MM.1S (cell line): ENCODE data around the gene PSD2.

Experiments
- DNase-seq: peaks from one replicate; pipeline ENCODE4 v3.0.0-alpha.2; 2015
- H2AFZ ChIP-seq: fragments of 300-600 bp; sonication (generic); 2 replicates; pipeline ENCODE4 v1.6.0; 2016; ENCODE audit warnings: antibody characterized with exemption, low read length
- H3F3A ChIP-seq: fragments of 300-600 bp; sonication (generic); 2 replicates; pipeline ENCODE4 v1.6.1; 2016; ENCODE audit warnings: mild to moderate bottlenecking, antibody characterized with exemption, low read length, moderate library complexity, mixed read lengths; ENCODE audit not compliant: insufficient read depth
- H3K27ac ChIP-seq: fragments of 300-600 bp; sonication (generic); 2 replicates; pipeline ENCODE4 v1.5.1; 2016; ENCODE audit warnings: mild to moderate bottlenecking, low read length
- H3K27me3 ChIP-seq: fragments of 300-600 bp; sonication (generic); replicated peaks from 2 replicates; pipeline ENCODE4 v1.6.0; 2016; ENCODE audit warnings: low read length; ENCODE audit not compliant: insufficient read depth
- H3K36me3 ChIP-seq: fragments of 300-600 bp; sonication (generic); replicated peaks from 2 replicates; pipeline ENCODE4 v1.6.1; 2016; ENCODE audit warnings: mild to moderate bottlenecking, low read length, mixed read lengths; ENCODE audit not compliant: insufficient read depth
- H3K4me1 ChIP-seq: fragments of 300-600 bp; sonication (generic); 2 replicates; pipeline ENCODE4 v1.6.1; 2016; ENCODE audit warnings: low read length, mixed read lengths
- H3K4me2 ChIP-seq: fragments of 300-600 bp; sonication (generic); 2 replicates; pipeline ENCODE4 v1.6.0; 2016; ENCODE audit warnings: low read depth, low read length
- H3K4me3 ChIP-seq: fragments of 300-600 bp; sonication (generic); 2 replicates; pipeline ENCODE4 v1.5.1; 2016; ENCODE audit warnings: low read length, mixed read lengths
- H3K79me2 ChIP-seq: fragments of 300-600 bp; sonication (generic); 2 replicates; pipeline ENCODE4 v1.6.1; 2016; ENCODE audit warnings: mixed run types, low read length, mixed read lengths
- H3K9ac ChIP-seq: fragments of 300-600 bp; sonication (generic); 2 replicates; pipeline ENCODE4 v1.6.1; 2016; ENCODE audit warnings: low read length, mixed read lengths
- H3K9me2 ChIP-seq: fragments of 300-600 bp; sonication (generic); replicated peaks from 2 replicates; pipeline ENCODE4 v1.6.1; 2016; ENCODE audit warnings: mild to moderate bottlenecking, low read length, mixed read lengths; ENCODE audit not compliant: insufficient read depth
- H3K9me3 ChIP-seq: fragments of 300-600 bp; sonication (generic); replicated peaks from 2 replicates; pipeline ENCODE4 v1.6.1; 2016; ENCODE audit warnings: mild to moderate bottlenecking, low read length, mixed read lengths; ENCODE audit not compliant: insufficient read depth
- H4K20me1 ChIP-seq: fragments of 300-600 bp; sonication (generic); 2 replicates; pipeline ENCODE4 v1.6.1; 2016; ENCODE audit warnings: mild to moderate bottlenecking, low read length, moderate library complexity, mixed read lengths; ENCODE audit not compliant: insufficient read depth
- EZH2 ChIP-seq: fragments of 300-600 bp; sonication (generic); optimal IDR thresholded peaks from 2 replicates; pipeline ENCODE3; 2017; ENCODE audit warnings: low read depth, mild to moderate bottlenecking, antibody characterized with exemption, low read length, mixed read lengths
- EZH2phosphoT487 ChIP-seq: fragments of 300-600 bp; sonication (generic); IDR thresholded peaks from 2 replicates; pipeline ENCODE4 v1.6.1; 2018; ENCODE audit warnings: antibody characterized with exemption, low read length
- TF ChIP-seq, protein P1 (sequence below): fragments of 300-600 bp; sonication (generic); IDR thresholded peaks from 2 replicates; pipeline ENCODE4 v1.5.1; 2016; ENCODE audit warnings: antibody characterized with exemption, low read length, mixed read lengths

The PSD2 gene

DNA sequence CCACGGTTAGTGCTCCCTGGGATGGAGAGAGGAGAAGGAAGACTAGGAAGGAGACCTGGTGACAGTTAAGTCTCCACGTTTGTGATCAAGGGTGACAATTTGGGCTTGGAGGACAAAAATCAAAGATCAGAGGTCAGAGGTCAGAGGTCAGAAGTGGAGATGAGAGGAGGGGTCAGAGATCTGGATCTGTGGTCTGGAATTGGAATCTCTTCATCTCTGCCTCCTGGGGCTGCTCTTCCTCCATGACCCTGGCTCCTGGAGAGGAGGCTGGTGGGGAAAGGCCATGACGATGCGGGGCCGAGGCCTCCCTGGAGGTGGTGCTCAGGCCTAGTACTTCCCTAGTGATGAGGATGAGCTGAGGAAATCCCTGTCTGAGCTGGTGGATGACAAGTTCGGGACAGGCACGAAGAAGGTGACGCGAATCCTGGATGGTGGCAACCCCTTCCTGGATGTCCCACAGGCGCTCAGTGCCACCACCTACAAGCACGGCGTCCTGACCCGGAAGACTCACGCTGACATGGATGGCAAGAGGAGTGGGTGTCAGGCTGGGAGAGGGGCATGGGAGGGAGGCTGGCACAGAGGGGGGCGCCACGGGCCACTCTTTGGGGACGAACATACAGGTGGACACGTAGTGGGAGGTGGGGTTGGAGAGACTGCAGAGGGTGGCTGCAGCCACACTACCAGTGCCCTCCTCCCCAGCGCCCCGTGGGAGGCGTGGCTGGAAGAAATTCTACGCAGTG is 41.0 kb downstream of the PSD2 start:
- Histone ChIP-seq H2AFZ (no peak overlapping the region), H3K9ac (no peak overlapping the region), H3K9me3 (no peaks in the 10 kb centered on the region), H3K9me2 (no peaks in the 10 kb centered on the region), H3K27me3 (peaks cover 18% of the 10 kb centered on the region), H3K36me3 (no peaks in the 10 kb centered on the region), H3F3A (no peaks in the 10 kb centered on the region), H4K20me1 (no peaks in the 10 kb centered on the region), H3K79me2 (no peaks in the 10 kb centered on the region), H3K4me1 (no peaks in the 10 kb centered on the region), H3K4me2 (no peak overlapping the region), H3K27ac (no peak overlapping the region), H3K4me3 (no peak overlapping the region)
- TF ChIP-seq, protein P1, sequence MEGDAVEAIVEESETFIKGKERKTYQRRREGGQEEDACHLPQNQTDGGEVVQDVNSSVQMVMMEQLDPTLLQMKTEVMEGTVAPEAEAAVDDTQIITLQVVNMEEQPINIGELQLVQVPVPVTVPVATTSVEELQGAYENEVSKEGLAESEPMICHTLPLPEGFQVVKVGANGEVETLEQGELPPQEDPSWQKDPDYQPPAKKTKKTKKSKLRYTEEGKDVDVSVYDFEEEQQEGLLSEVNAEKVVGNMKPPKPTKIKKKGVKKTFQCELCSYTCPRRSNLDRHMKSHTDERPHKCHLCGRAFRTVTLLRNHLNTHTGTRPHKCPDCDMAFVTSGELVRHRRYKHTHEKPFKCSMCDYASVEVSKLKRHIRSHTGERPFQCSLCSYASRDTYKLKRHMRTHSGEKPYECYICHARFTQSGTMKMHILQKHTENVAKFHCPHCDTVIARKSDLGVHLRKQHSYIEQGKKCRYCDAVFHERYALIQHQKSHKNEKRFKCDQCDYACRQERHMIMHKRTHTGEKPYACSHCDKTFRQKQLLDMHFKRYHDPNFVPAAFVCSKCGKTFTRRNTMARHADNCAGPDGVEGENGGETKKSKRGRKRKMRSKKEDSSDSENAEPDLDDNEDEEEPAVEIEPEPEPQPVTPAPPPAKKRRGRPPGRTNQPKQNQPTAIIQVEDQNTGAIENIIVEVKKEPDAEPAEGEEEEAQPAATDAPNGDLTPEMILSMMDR: no peak
- TF ChIP-seq EZH2phosphoT487 (no peak), EZH2 (no peak)
- DNase-seq: no peak

DNA sequence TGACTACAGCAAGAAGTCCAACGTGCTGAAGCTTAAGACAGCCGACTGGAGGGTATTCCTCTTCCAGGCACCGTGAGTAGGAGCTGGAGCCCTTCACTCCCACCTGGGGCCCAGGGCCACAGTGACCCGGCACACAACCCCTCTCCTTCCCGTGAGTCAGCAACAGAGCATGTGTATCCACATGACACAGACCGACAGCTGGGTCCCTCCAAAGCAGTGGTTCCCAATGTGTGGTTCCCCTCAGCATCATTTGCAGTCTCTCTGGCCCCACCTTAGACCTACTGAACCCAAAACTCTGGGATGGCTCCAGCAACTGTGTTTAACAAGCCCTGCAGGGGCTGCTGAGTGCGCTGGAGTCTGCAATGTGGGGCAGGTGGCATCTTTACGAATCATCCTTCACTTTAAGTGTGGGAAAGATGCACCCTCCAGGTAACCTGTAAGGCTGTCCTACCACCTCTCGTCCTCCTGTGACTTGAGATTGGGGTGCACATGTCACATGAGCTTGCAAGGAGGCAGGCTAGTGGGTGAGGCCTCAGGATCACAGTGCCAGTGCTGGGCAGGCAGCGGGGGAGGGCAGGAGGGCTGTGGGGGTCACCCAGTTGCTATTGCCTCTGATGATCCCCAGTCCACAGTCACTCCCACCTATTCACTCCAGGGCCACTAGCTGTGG is 42.2 kb downstream of the PSD2 start:
- Histone ChIP-seq H3K36me3 (no peaks in the 10 kb centered on the region), H3K27ac (no peak overlapping the region), H3K9ac (no peak overlapping the region), H2AFZ (no peak overlapping the region), H3K4me3 (no peak overlapping the region), H3F3A (no peaks in the 10 kb centered on the region), H3K4me1 (no peaks in the 10 kb centered on the region), H4K20me1 (no peaks in the 10 kb centered on the region), H3K9me2 (no peaks in the 10 kb centered on the region), H3K9me3 (no peaks in the 10 kb centered on the region), H3K79me2 (no peaks in the 10 kb centered on the region), H3K27me3 (peaks cover 18% of the 10 kb centered on the region; the same call in 1 of the 2 replicates), H3K4me2 (no peak overlapping the region)
- DNase-seq: no peak
- TF ChIP-seq EZH2phosphoT487 (no peak), EZH2 (no peak)
- TF ChIP-seq, protein P1: no peak

DNA sequence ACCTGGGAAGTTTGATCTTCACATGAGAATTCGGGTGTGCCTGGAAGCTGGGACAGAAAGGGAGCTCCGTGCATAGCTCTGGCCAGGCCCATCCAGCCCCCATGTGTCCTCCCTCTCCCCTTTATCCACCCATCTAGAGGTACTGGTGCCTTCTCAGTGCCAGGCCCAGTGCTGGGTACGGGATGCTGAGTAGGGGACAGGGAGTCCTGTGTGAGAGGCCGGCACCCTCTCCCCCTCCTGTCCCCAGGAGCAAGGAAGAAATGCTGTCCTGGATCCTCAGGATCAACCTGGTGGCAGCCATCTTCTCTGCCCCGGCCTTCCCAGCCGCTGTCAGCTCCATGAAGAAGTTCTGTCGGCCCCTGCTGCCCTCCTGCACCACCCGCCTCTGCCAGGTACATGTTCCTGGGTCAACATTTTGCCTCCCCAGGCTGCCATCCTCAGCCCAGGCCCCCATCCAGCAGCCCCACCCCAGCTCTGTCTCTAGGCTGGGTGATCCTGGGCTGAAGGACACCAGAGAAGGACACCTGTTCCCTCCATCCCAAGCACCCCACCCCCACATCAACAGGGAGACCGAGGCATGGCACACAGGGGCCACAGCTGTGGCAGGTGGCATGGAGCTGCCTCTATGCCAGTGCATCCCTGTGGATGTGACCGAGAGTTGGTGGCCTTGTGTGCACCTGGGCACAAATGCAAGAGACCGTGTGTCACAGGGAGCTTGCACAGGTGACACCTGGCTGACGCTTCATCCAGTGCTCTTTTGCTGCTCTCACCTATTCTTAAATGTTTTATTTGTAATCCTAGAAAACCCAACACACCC is 43.0 kb downstream of the PSD2 start:
- Histone ChIP-seq H3K4me2 (no peak overlapping the region), H3K9ac (no peak overlapping the region), H3K4me1 (no peaks in the 10 kb centered on the region), H3F3A (no peaks in the 10 kb centered on the region), H3K27ac (no peak overlapping the region), H3K9me2 (no peaks in the 10 kb centered on the region), H3K9me3 (no peaks in the 10 kb centered on the region), H2AFZ (no peak overlapping the region), H3K27me3 (peaks cover 16% of the 10 kb centered on the region; the same call in 1 of the 2 replicates), H3K4me3 (no peak overlapping the region), H3K36me3 (no peaks in the 10 kb centered on the region), H3K79me2 (no peaks in the 10 kb centered on the region), H4K20me1 (no peaks in the 10 kb centered on the region)
- TF ChIP-seq EZH2phosphoT487 (no peak), EZH2 (no peak)
- TF ChIP-seq, protein P1: no peak
- no peak for DNase-seq
